OCI-LY1 (cell line): ENCODE measurements around the gene WBP4.

ENCODE experiments used
- H2AFZ ChIP-seq: fragments of 200-600 bp; sonication (generic), shearing (Covaris generic); 2 replicates; pipeline ENCODE4 v1.6.0; 2014; ENCODE audit warnings: antibody characterized with exemption, mild to moderate bottlenecking, low read length
- H3F3A ChIP-seq: fragments of 200-600 bp; sonication (generic), shearing (Covaris generic); 2 replicates; pipeline ENCODE4 v1.6.0; 2014; ENCODE audit warnings: mild to moderate bottlenecking, antibody characterized with exemption, low read length, moderate library complexity; ENCODE audit not compliant: insufficient read depth
- H3K27ac ChIP-seq: fragments of 200-600 bp; sonication (generic); 2 replicates; pipeline ENCODE4 v1.5.1; 2014; ENCODE audit warnings: low read length, mixed run types, mild to moderate bottlenecking, low read depth; ENCODE audit not compliant: poor library complexity, severe bottlenecking
- H3K27me3 ChIP-seq: fragments of 200-600 bp; sonication (generic); 2 replicates; pipeline ENCODE4 v1.6.0; 2014; ENCODE audit warnings: antibody characterized with exemption, mild to moderate bottlenecking, low read length, moderate library complexity; ENCODE audit not compliant: insufficient read depth
- H3K36me3 ChIP-seq: fragments of 200-600 bp; sonication (generic); 2 replicates; pipeline ENCODE4 v1.6.1; 2014; ENCODE audit warnings: mild to moderate bottlenecking, antibody characterized with exemption, low read length, moderate library complexity, mixed read lengths; ENCODE audit not compliant: insufficient read depth
- H3K4me1 ChIP-seq: fragments of 200-600 bp; sonication (generic); 2 replicates; pipeline ENCODE4 v1.5.1; 2014; ENCODE audit warnings: mild to moderate bottlenecking, low read length, moderate library complexity; ENCODE audit not compliant: insufficient read depth, severe bottlenecking
- H3K4me2 ChIP-seq: fragments of 200-600 bp; sonication (generic), shearing (Covaris generic); 2 replicates; pipeline ENCODE4 v1.6.1; 2014; ENCODE audit warnings: low read length
- H3K4me3 ChIP-seq: fragments of 200-600 bp; sonication (generic); 2 replicates; pipeline ENCODE4 v1.5.1; 2014; ENCODE audit warnings: low read length, low read depth, mild to moderate bottlenecking, mixed read lengths; ENCODE audit not compliant: poor library complexity, severe bottlenecking
- H3K79me2 ChIP-seq: fragments of 200-600 bp; shearing (Covaris generic); 2 replicates; pipeline ENCODE4 v1.6.1; 2016; ENCODE audit warnings: mixed run types, low read length, mixed read lengths; ENCODE audit not compliant: insufficient read depth
- H3K9ac ChIP-seq: fragments of 200-600 bp; sonication (generic), shearing (Covaris generic); 2 replicates; pipeline ENCODE4 v1.6.1; 2014; ENCODE audit warnings: mild to moderate bottlenecking, low read length, mixed read lengths
- H3K9me2 ChIP-seq: fragments of 200-600 bp; sonication (generic), shearing (Covaris generic); 2 replicates; pipeline ENCODE4 v1.6.1; 2014; ENCODE audit warnings: low read depth, mild to moderate bottlenecking, low read length, mixed read lengths
- H3K9me3 ChIP-seq: fragments of 200-600 bp; shearing (Covaris generic); 2 replicates; pipeline ENCODE4 v1.6.1; 2014; ENCODE audit warnings: low read length, mixed read lengths
- H4K20me1 ChIP-seq: fragments of 200-600 bp; sonication (generic), shearing (Covaris generic); 2 replicates; pipeline ENCODE4 v1.6.0; 2016; ENCODE audit warnings: mild to moderate bottlenecking, low read length; ENCODE audit not compliant: insufficient read depth
- CTCF ChIP-seq: fragments of 200-600 bp; sonication (generic), shearing (Covaris generic); IDR thresholded peaks from 2 replicates; pipeline ENCODE4 v1.5.1; 2017; ENCODE audit warnings: mild to moderate bottlenecking, antibody characterized with exemption, low read length, moderate library complexity, mixed read lengths
- EZH2 ChIP-seq: fragments of 200-600 bp; sonication (generic), shearing (Covaris generic); IDR thresholded peaks from 2 replicates; pipeline ENCODE4 v1.8.0; 2017; ENCODE audit warnings: borderline replicate concordance, mixed run types, mild to moderate bottlenecking, antibody characterized with exemption, low read length, moderate library complexity, mixed read lengths

Gene WBP4

GRCh38 chr13:41025518-41025917 lies 35.8 kb upstream of the WBP4 start:
- TF ChIP-seq CTCF, result no peak
- no peak for TF ChIP-seq EZH2
- no peaks in the 10 kb centered on the region for H4K20me1 ChIP-seq
- no peaks in the 10 kb centered on the region for H3K27me3 ChIP-seq
- H3K4me2 ChIP-seq, result no peak overlapping the region
- no peaks in the 10 kb centered on the region for H3K9me3 ChIP-seq
- H2AFZ ChIP-seq, result no peak overlapping the region
- no peaks in the 10 kb centered on the region for H3K36me3 ChIP-seq
- H3K9me2 ChIP-seq, result no peaks in the 10 kb centered on the region
- peak overlapping the region; percentile 1 for H3K27ac ChIP-seq
- H3K9ac ChIP-seq, result no peak overlapping the region
- H3K79me2 ChIP-seq, result peaks cover 22% of the 10 kb centered on the region
- peaks cover 45% of the 10 kb centered on the region for H3K4me1 ChIP-seq
- H3F3A ChIP-seq, result no peaks in the 10 kb centered on the region
- H3K4me3 ChIP-seq, result no peak overlapping the region

- Histone ChIP-seq H3K9me2 (no peaks in the 10 kb centered on the region), H3K4me1 (peaks cover 40% of the 10 kb centered on the region), H4K20me1 (no peaks in the 10 kb centered on the region), H3K27me3 (no peaks in the 10 kb centered on the region), H3K9ac (no peak overlapping the region), H3K36me3 (no peaks in the 10 kb centered on the region), H3K4me2 (no peak overlapping the region), H3K27ac (no peak overlapping the region), H3K4me3 (no peak overlapping the region), H3F3A (no peaks in the 10 kb centered on the region), H3K79me2 (peaks cover 10% of the 10 kb centered on the region; the same call in 1 of the 2 replicates), H2AFZ (no peak overlapping the region), H3K9me3 (no peaks in the 10 kb centered on the region)
- TF ChIP-seq EZH2, result no peak
- TF ChIP-seq CTCF, result no peak
Measured at GRCh38 chr13:41026788-41027187, 34.5 kb upstream of the WBP4 start.

- H3K79me2 ChIP-seq, result peaks cover 3% of the 10 kb centered on the region; the same call in 1 of the 2 replicates
- TF ChIP-seq EZH2 (no peak), CTCF (no peak)
- H3K4me1 ChIP-seq, result peaks cover 39% of the 10 kb centered on the region
- no peak overlapping the region for H3K9ac ChIP-seq
- H3K27me3 ChIP-seq, result no peaks in the 10 kb centered on the region
- H3K9me2 ChIP-seq, result no peaks in the 10 kb centered on the region
- no peaks in the 10 kb centered on the region for H4K20me1 ChIP-seq
- no peak overlapping the region for H3K4me3 ChIP-seq
- no peak overlapping the region for H3K4me2 ChIP-seq
- no peaks in the 10 kb centered on the region for H3F3A ChIP-seq
- no peaks in the 10 kb centered on the region for H3K9me3 ChIP-seq
- H2AFZ ChIP-seq, result no peak overlapping the region
- H3K36me3 ChIP-seq, result no peaks in the 10 kb centered on the region
- no peak overlapping the region for H3K27ac ChIP-seq
Measured at GRCh38 chr13:41028051-41028450, 33.3 kb upstream of the WBP4 start.
